ENCODE data around the gene MRPL14. TPM values are rescaled to one million over a fixed set of nuclear protein-coding genes. Genes with fewer than 3 reads are reported as not detected.

The MRPL14 gene
- total and polyA plus RNA-seq, 2 of the 8 experiments (the other 6 are each of a cell fraction or from before 2014, with no cell fraction given), result 82.0 to 97.1 TPM

GRCh38 chr6:44127186-44128019 lies at the start of gene MRPL14, which contains the start of gene TMEM63B (continued):
- TF ChIP-seq BRCA1 (IDR thresholded peaks at IDR 0.05; ENCODE audit: low read depth, low read length) (no peak), SIN3A (conservative IDR thresholded peaks at IDR 0.05 in 1 of 2, IDR thresholded peaks at IDR 0.05 in 1 of 2; ENCODE audit: low read depth in 1 of 2, low read length in 2 of 2) (no peak), SIRT6 (IDR thresholded peaks at IDR 0.05; ENCODE audit: low read length) (no peak), CBX8 (IDR thresholded peaks at IDR 0.05; ENCODE audit: borderline replicate concordance, low read depth, low read length) (no peak), HDAC6 (IDR thresholded peaks at IDR 0.05; ENCODE audit: low read depth, low read length) (no peak), RNF2 (IDR thresholded peaks at IDR 0.05; ENCODE audit: borderline replicate concordance, low read depth, low read length, missing control alignments, poor library complexity, severe bottlenecking) (no peak), ZNF274 (IDR thresholded peaks at IDR 0.05; ENCODE audit: borderline replicate concordance, extremely low read depth, low read length) (no peak), SRF (IDR thresholded peaks at IDR 0.05; ENCODE audit: low read depth, low read length) (no peak), RXRA (IDR thresholded peaks at IDR 0.05; ENCODE audit: insufficient read depth, low read depth, low read length) (no peak), SAP30 (IDR thresholded peaks at IDR 0.05; ENCODE audit: insufficient read depth, insufficient replicate concordance, low read length) (no peak), TCF12 (IDR thresholded peaks at IDR 0.05; ENCODE audit: low read depth, low read length) (no peak), SP4 (IDR thresholded peaks at IDR 0.05; ENCODE audit: low read length) (no peak), SP2 (IDR thresholded peaks at IDR 0.05; ENCODE audit: low read length) (no peak), YY1 (IDR thresholded peaks at IDR 0.05; ENCODE audit: low read depth, low read length) (no peak), RBBP5 (IDR thresholded peaks at IDR 0.05; ENCODE audit: borderline replicate concordance, low read depth, low read length) (0 out of 2 replicates have a peak, but pooled peaks have one; percentile 28), TBP (IDR thresholded peaks at IDR 0.05; ENCODE audit: low read depth, low read length) (no peak), RFX5 (IDR thresholded peaks at IDR 0.05; ENCODE audit: borderline replicate concordance, low read depth, low read length) (no peak), NANOG (IDR thresholded peaks at IDR 0.05; ENCODE audit: insufficient read depth, low read depth, low read length, poor library complexity, severe bottlenecking) (no peak)
- TF ChIP-seq, protein P1, sequence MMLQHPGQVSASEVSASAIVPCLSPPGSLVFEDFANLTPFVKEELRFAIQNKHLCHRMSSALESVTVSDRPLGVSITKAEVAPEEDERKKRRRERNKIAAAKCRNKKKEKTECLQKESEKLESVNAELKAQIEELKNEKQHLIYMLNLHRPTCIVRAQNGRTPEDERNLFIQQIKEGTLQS (IDR thresholded peaks at IDR 0.05; ENCODE audit: insufficient read depth, low read depth, low read length), result no peak
- TF ChIP-seq, protein P2, sequence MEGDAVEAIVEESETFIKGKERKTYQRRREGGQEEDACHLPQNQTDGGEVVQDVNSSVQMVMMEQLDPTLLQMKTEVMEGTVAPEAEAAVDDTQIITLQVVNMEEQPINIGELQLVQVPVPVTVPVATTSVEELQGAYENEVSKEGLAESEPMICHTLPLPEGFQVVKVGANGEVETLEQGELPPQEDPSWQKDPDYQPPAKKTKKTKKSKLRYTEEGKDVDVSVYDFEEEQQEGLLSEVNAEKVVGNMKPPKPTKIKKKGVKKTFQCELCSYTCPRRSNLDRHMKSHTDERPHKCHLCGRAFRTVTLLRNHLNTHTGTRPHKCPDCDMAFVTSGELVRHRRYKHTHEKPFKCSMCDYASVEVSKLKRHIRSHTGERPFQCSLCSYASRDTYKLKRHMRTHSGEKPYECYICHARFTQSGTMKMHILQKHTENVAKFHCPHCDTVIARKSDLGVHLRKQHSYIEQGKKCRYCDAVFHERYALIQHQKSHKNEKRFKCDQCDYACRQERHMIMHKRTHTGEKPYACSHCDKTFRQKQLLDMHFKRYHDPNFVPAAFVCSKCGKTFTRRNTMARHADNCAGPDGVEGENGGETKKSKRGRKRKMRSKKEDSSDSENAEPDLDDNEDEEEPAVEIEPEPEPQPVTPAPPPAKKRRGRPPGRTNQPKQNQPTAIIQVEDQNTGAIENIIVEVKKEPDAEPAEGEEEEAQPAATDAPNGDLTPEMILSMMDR (IDR thresholded peaks at IDR 0.05; ENCODE audit: control extremely low read depth in 1 of 3, insufficient read depth in 1 of 3, low read depth in 1 of 3, low read length in 3 of 3), result no peak
